22Rv1 (cell line): Measurements from ENCODE around the gene RAB5B.

ENCODE experiments used
- H3K27ac ChIP-seq: fragments of 450-650 bp; 2 replicates; pipeline ENCODE4 v1.5.1; 2017
- ZFX ChIP-seq: fragments of 450-650 bp; IDR thresholded peaks from 2 replicates; pipeline ENCODE4 v1.6.1; 2017; ENCODE audit warnings: antibody characterized with exemption, borderline replicate concordance
- TF ChIP-seq, protein P1 (sequence below): fragments of 450-650 bp; IDR thresholded peaks from 2 replicates; pipeline ENCODE4 v1.5.1; 2017; ENCODE audit warnings: mild to moderate bottlenecking

The RAB5B gene

GRCh38 chr12:56040963-56041551 lies 67.2 kb downstream of the RAB5B start:
- no peak for TF ChIP-seq ZFX
- TF ChIP-seq, protein P1, sequence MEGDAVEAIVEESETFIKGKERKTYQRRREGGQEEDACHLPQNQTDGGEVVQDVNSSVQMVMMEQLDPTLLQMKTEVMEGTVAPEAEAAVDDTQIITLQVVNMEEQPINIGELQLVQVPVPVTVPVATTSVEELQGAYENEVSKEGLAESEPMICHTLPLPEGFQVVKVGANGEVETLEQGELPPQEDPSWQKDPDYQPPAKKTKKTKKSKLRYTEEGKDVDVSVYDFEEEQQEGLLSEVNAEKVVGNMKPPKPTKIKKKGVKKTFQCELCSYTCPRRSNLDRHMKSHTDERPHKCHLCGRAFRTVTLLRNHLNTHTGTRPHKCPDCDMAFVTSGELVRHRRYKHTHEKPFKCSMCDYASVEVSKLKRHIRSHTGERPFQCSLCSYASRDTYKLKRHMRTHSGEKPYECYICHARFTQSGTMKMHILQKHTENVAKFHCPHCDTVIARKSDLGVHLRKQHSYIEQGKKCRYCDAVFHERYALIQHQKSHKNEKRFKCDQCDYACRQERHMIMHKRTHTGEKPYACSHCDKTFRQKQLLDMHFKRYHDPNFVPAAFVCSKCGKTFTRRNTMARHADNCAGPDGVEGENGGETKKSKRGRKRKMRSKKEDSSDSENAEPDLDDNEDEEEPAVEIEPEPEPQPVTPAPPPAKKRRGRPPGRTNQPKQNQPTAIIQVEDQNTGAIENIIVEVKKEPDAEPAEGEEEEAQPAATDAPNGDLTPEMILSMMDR = no peak
- peak overlapping the region; percentile 92 for H3K27ac ChIP-seq

GRCh38 chr12:56041552-56042429 lies 67.9 kb downstream of the RAB5B start, which contains the start of gene RPS26:
Gene RPS26, plus strand, starts transcription at chr12:56041918. Its CDS starts 249 bp downstream, at chr12:56042167.
- H3K27ac ChIP-seq = peak within 1 kb of the TSS; percentile 92
- no peak for TF ChIP-seq ZFX
- TF ChIP-seq, protein P1 = peak; percentile 90

- peak overlapping the region; percentile 92 for H3K27ac ChIP-seq
Measured at GRCh38 chr12:56042430-56042813, 68.5 kb downstream of the RAB5B start.

DNA sequence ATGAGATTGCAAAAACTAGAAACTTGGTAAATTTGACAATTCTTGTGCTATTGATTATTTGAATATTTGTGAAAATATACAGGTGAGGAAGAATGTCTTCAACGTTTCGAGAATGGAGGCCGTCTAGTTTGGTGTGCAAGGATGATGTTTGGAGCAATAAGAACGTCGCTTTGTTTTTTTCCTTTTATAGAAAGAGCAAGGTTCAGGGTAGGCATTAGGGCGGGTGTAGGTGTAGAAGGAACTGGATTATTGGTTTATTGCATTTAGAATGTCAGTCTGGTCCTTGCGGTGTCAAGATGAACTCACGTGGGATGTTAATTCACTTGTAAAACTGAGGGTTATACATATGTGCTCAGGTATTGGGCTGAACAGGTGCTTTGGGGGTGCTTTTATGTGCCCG lies 69.0 kb downstream of the RAB5B start:
- H3K27ac ChIP-seq = peak overlapping the region; percentile 92
- TF ChIP-seq ZFX = no peak
- TF ChIP-seq, protein P1 = no peak
